PC-9 (cell line): ENCODE measurements around the gene CEP63. TPM values are rescaled to one million over a fixed set of nuclear protein-coding genes. Genes with fewer than 3 reads are reported as not detected.

Source experiments
- BruUV-seq: library from RNA; stranded (reverse); fragments of 400-500 nt; replicated peaks from 2 replicates; lab custom pipeline; 2021; lab: Mats Ljungman, UMichigan
- CTCF ChIA-PET: fragments of 300-600 bp; sonication (Branson Sonifier 250); formaldehyde crosslinking; loops from one replicate; lab custom pipeline; 2022; ENCODE audit warnings: antibody characterized with exemption; lab: Charles Lee
- POLR2A ChIA-PET: fragments of 300-600 bp; sonication (Branson Sonifier 250); formaldehyde crosslinking; loops from one replicate; lab custom pipeline; 2022; ENCODE audit warnings: antibody characterized with exemption; ENCODE audit not compliant: unreplicated experiment; lab: Charles Lee
- DNase-seq, 2 experiments: peaks; one replicate each; pipeline versions ENCODE4 v3.0.0 to v3.0.0-alpha.2; 2015 to 2022; ENCODE audit warnings: mixed read lengths in 1 of 2
- H2AFZ ChIP-seq: fragments of 200-600 bp; sonication (generic); 2 replicates; pipeline ENCODE4 v1.8.1; 2017; ENCODE audit warnings: antibody characterized with exemption
- H3F3A ChIP-seq: fragments of 200-600 bp; sonication (generic); 2 replicates; pipeline ENCODE4 v1.8.1; 2017; ENCODE audit warnings: antibody characterized with exemption, mild to moderate bottlenecking, low read depth; ENCODE audit not compliant: insufficient read depth
- H3K27ac ChIP-seq: fragments of 200-600 bp; sonication (generic); 2 replicates; pipeline ENCODE4 v1.6.1; 2016; ENCODE audit warnings: mixed run types
- H3K27me3 ChIP-seq: fragments of 200-600 bp; sonication (generic); 2 replicates; pipeline ENCODE4 v1.6.1; 2016; ENCODE audit warnings: low read depth, mixed run types; ENCODE audit not compliant: insufficient read depth
- H3K36me3 ChIP-seq: fragments of 200-600 bp; sonication (generic); 2 replicates; pipeline ENCODE4 v1.6.1; 2016; ENCODE audit warnings: low read depth, mixed run types
- H3K4me1 ChIP-seq: fragments of 200-600 bp; sonication (generic); replicated peaks from 2 replicates; pipeline ENCODE4 v1.6.1; 2016; ENCODE audit warnings: mixed run types; ENCODE audit not compliant: insufficient read depth
- H3K4me2 ChIP-seq: fragments of 200-600 bp; sonication (generic); 2 replicates; pipeline ENCODE4 v1.6.1; 2017; ENCODE audit warnings: mixed run types
- H3K4me3 ChIP-seq: fragments of 200-600 bp; sonication (generic); 2 replicates; pipeline ENCODE4 v1.6.1; 2016; ENCODE audit warnings: mixed run types
- H3K79me2 ChIP-seq: fragments of 200-600 bp; sonication (generic); 2 replicates; pipeline ENCODE4 v1.6.1; 2017; ENCODE audit warnings: low read depth, mixed run types
- H3K9me2 ChIP-seq: fragments of 200-600 bp; sonication (generic); 2 replicates; pipeline ENCODE4 v1.8.1; 2017; ENCODE audit warnings: mild to moderate bottlenecking; ENCODE audit not compliant: insufficient read depth
- H3K9me3 ChIP-seq: fragments of 200-600 bp; sonication (generic); 2 replicates; pipeline ENCODE4 v1.8.1; 2016; ENCODE audit warnings: low read depth; ENCODE audit not compliant: insufficient read depth
- H4K20me1 ChIP-seq: fragments of 200-600 bp; sonication (generic); 2 replicates; pipeline ENCODE4 v1.8.1; 2017; ENCODE audit not compliant: insufficient read depth
- CTCF ChIP-seq: fragments of 200-600 bp; sonication (generic); conservative IDR thresholded peaks from 2 replicates; pipeline ENCODE4 v1.6.1; 2017; ENCODE audit warnings: mixed run types, antibody characterized with exemption, mild to moderate bottlenecking, moderate library complexity
- EZH2 ChIP-seq: fragments of 200-600 bp; sonication (generic); IDR thresholded peaks from 2 replicates; pipeline ENCODE4 v1.8.0; 2017; ENCODE audit warnings: antibody characterized with exemption, low read depth
- intact Hi-C: fragments of 100-400 bp; cut with micrococcal nuclease; formaldehyde crosslinking; loops from one replicate; pipeline ENCODE4 v1.10.0; 2022; ENCODE audit not compliant: unreplicated experiment
- total RNA-seq: library from RNA; stranded (reverse); gene quantifications from 2 replicates; pipeline ENCODE4 v1.2.3, GENCODE V29; 2021

CEP63 gene
- total RNA-seq, 1 experiment from 2014 or later: 31.5 TPM

DNA sequence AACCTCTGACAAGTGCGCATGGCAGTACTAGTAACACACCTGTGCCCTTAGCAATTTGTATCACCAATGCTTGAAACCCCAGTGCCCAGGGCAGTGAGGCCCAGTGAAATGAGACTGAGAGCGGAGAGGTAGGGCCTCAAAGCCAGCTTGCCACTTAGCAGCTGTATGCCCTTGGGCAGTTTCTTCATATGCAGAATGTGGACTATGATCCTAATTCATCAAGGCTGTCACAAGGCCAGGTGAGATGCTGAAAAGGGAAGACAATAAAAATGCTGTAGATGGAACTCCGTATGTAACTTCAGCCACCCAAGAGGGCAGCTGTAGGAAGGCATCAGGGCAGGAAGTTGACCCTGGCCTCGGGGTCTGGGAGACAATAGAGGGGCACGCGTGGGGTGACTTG, 90.6 kb downstream of the CEP63 start:
- H3K27me3 ChIP-seq: no peaks in the 10 kb centered on the region
- no peak overlapping the region for H3K27ac ChIP-seq
- no peaks in the 10 kb centered on the region for H3K9me3 ChIP-seq
- no peaks in the 10 kb centered on the region for H3F3A ChIP-seq
- intact Hi-C loops: no loop called here
- ChIA-PET CTCF (no interaction called here), POLR2A (no interaction called here)
- H3K4me3 ChIP-seq: no peak overlapping the region
- no peaks in the 10 kb centered on the region for H3K4me1 ChIP-seq
- no peaks in the 10 kb centered on the region for H4K20me1 ChIP-seq
- DNase-seq: no peak
- BruUV-seq: no TSS peak
- H3K36me3 ChIP-seq: no peaks in the 10 kb centered on the region
- no peak overlapping the region for H2AFZ ChIP-seq
- no peaks in the 10 kb centered on the region for H3K79me2 ChIP-seq
- no peak overlapping the region for H3K4me2 ChIP-seq
- TF ChIP-seq EZH2: no peak
- no peak for TF ChIP-seq CTCF
- H3K9me2 ChIP-seq: no peaks in the 10 kb centered on the region; the same call in 1 of the 2 replicates

GRCh38 chr3:134576831-134577230, 91.0 kb downstream of the CEP63 start:
- ChIA-PET POLR2A (no interaction called here), CTCF (no interaction called here)
- no peaks in the 10 kb centered on the region for H3K27me3 ChIP-seq
- no peaks in the 10 kb centered on the region for H3F3A ChIP-seq
- H2AFZ ChIP-seq: no peak overlapping the region
- H3K4me1 ChIP-seq: no peaks in the 10 kb centered on the region
- intact Hi-C loops: no loop called here
- H3K4me3 ChIP-seq: no peak overlapping the region
- H3K9me2 ChIP-seq: no peaks in the 10 kb centered on the region; the same call in 1 of the 2 replicates
- no peak overlapping the region for H3K4me2 ChIP-seq
- no TSS peak for BruUV-seq
- H3K36me3 ChIP-seq: no peaks in the 10 kb centered on the region
- H4K20me1 ChIP-seq: no peaks in the 10 kb centered on the region
- no peaks in the 10 kb centered on the region for H3K9me3 ChIP-seq
- no peak overlapping the region for H3K27ac ChIP-seq
- no peak for DNase-seq
- H3K79me2 ChIP-seq: no peaks in the 10 kb centered on the region
- no peak for TF ChIP-seq EZH2
- TF ChIP-seq CTCF: no peak

DNA sequence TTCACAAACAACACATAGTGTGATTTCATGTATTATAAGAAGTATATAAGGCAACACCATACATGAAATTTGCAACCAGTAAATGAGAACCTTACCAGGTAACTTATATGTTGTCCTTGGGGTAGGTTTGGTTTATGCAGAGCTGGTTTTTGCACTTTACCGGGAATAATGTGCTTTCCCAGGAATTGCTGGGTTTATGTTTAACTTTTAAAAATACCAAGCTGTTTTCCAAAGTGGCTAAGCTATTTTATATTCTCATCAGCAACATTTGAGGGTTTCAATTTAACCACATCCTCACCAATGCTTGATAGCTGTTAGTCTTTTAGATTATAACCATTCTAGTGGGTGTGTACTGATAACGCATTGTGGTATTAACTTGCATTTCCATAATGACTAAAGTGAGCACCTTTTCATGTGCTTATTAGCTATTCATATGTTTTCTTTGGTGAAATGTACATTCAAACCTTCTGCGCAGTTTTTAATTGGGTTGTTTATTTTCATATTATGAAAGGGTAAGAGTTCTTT, 93.3 kb downstream of the CEP63 start:
- Histone ChIP-seq H3K4me3 (no peak overlapping the region), H3K36me3 (no peaks in the 10 kb centered on the region), H3K27me3 (no peaks in the 10 kb centered on the region), H2AFZ (no peak overlapping the region), H3K9me3 (no peaks in the 10 kb centered on the region), H3K27ac (no peak overlapping the region), H3K4me1 (no peaks in the 10 kb centered on the region), H3K4me2 (no peak overlapping the region), H4K20me1 (no peaks in the 10 kb centered on the region), H3F3A (no peaks in the 10 kb centered on the region), H3K9me2 (no peaks in the 10 kb centered on the region; the same call in 1 of the 2 replicates), H3K79me2 (no peaks in the 10 kb centered on the region)
- no peak for DNase-seq
- TF ChIP-seq CTCF (no peak), EZH2 (no peak)
- POLR2A ChIA-PET: no interaction called here
- intact Hi-C loops: no loop called here
- CTCF ChIA-PET: no interaction called here
- BruUV-seq: no TSS peak
